Peyer's patch (tissue), 4 donors: ENCODE results near the gene VPS13C.

Source experiments
- POLR2A ChIP-seq, 2 donors: fragments of 450-650 bp; IDR thresholded peaks; one replicate each; pipeline ENCODE4 v1.5.1; 2017; ENCODE audit warnings: antibody characterized with exemption in 2 of 2, mild to moderate bottlenecking in 2 of 2, moderate library complexity in 2 of 2
- TF ChIP-seq, protein P1 (sequence below), 6 experiments: fragments of 450-650 bp in 4 of 6; fragments of 200-600 bp in 2 of 6; sonication (generic) in 1 of 6; IDR thresholded peaks; one replicate each; pipeline ENCODE4 v1.5.1; 2017 to 2019; ENCODE audit warnings: antibody characterized with exemption in 6 of 6, mild to moderate bottlenecking in 3 of 6, moderate library complexity in 1 of 6

DNA sequence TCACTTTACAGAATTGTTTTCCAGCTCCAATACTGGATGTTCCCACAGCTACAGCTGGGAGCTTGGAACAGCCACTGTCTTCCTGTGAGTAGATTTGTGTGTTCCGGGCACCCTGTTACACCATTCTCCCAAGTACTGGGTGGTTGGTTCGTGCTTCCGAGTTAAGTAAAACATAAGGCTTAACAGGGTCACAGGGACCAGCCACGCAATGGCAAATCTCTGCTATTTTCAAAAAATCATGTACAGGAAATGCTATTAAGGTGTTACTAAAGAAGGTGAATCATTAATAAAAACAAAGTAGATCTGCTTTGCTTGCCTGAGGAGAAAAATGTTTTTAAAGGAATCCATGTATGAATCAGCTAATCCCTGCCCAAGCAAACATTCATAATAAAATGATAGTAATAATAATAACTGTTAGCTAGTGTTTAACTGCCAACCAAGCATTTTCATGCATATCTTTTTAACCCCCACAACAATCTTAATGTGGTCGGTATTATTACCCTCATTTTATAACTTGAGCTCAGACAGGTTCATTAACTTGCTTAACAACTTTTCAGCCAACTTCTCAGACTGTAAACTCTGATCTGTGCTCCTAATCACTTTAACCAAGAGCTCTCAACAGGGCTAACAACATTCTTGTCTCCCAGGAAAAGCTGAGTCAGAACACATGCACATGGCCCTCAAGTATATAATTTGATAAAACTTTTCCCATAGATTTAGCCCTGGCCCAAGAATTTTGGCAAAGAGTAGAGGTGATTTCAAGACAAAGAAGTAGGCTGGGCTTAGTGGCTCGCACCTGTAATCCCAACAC, 3.8 kb upstream of the VPS13C start:
- TF ChIP-seq, protein P1, sequence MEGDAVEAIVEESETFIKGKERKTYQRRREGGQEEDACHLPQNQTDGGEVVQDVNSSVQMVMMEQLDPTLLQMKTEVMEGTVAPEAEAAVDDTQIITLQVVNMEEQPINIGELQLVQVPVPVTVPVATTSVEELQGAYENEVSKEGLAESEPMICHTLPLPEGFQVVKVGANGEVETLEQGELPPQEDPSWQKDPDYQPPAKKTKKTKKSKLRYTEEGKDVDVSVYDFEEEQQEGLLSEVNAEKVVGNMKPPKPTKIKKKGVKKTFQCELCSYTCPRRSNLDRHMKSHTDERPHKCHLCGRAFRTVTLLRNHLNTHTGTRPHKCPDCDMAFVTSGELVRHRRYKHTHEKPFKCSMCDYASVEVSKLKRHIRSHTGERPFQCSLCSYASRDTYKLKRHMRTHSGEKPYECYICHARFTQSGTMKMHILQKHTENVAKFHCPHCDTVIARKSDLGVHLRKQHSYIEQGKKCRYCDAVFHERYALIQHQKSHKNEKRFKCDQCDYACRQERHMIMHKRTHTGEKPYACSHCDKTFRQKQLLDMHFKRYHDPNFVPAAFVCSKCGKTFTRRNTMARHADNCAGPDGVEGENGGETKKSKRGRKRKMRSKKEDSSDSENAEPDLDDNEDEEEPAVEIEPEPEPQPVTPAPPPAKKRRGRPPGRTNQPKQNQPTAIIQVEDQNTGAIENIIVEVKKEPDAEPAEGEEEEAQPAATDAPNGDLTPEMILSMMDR (IDR thresholded peaks at IDR 0.05), result no peak
- no peak for TF ChIP-seq POLR2A (IDR thresholded peaks at IDR 0.05)
